ENCODE measurements around the gene ZNRF2.

GRCh38 chr7:30274641-30275040 is 9.8 kb upstream of the ZNRF2 start:
- TF ChIP-seq CTCF (IDR thresholded peaks at IDR 0.05) (no peak), ZBTB33 (IDR thresholded peaks at IDR 0.05; ENCODE audit: borderline replicate concordance, low read depth) (no peak), EP300 (IDR thresholded peaks at IDR 0.05; ENCODE audit: borderline replicate concordance in 1 of 2, low read depth in 1 of 2, low read length in 1 of 2) (no peak), POLR2AphosphoS5 (IDR thresholded peaks at IDR 0.05; ENCODE audit: low read depth, low read length) (no peak), REST (IDR thresholded peaks at IDR 0.05; ENCODE audit: low read depth, low read length) (no peak), MAX (IDR thresholded peaks at IDR 0.05; ENCODE audit: low read depth) (no peak), RFX5 (IDR thresholded peaks at IDR 0.05; ENCODE audit: low read length) (no peak), RAD21 (IDR thresholded peaks at IDR 0.05; ENCODE audit: low read length) (no peak), YY1 (IDR thresholded peaks at IDR 0.05; ENCODE audit: low read depth) (no peak), MXI1 (IDR thresholded peaks at IDR 0.05; ENCODE audit: low read depth, low read length) (no peak), SMC3 (IDR thresholded peaks at IDR 0.05; ENCODE audit: low read depth, low read length) (no peak), NRF1 (IDR thresholded peaks at IDR 0.05; ENCODE audit: low read depth, low read length) (no peak), EZH2phosphoT487 (IDR thresholded peaks at IDR 0.05; ENCODE audit: borderline replicate concordance, low read depth) (no peak), TAF1 (IDR thresholded peaks at IDR 0.05; ENCODE audit: borderline replicate concordance, low read depth, low read length) (no peak)
